ENCODE measurements around the gene ABHD1.

- TF ChIP-seq, protein P1, sequence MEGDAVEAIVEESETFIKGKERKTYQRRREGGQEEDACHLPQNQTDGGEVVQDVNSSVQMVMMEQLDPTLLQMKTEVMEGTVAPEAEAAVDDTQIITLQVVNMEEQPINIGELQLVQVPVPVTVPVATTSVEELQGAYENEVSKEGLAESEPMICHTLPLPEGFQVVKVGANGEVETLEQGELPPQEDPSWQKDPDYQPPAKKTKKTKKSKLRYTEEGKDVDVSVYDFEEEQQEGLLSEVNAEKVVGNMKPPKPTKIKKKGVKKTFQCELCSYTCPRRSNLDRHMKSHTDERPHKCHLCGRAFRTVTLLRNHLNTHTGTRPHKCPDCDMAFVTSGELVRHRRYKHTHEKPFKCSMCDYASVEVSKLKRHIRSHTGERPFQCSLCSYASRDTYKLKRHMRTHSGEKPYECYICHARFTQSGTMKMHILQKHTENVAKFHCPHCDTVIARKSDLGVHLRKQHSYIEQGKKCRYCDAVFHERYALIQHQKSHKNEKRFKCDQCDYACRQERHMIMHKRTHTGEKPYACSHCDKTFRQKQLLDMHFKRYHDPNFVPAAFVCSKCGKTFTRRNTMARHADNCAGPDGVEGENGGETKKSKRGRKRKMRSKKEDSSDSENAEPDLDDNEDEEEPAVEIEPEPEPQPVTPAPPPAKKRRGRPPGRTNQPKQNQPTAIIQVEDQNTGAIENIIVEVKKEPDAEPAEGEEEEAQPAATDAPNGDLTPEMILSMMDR (IDR thresholded peaks at IDR 0.05) = no peak
- no peak for TF ChIP-seq EP300 (IDR thresholded peaks at IDR 0.05; ENCODE audit: low read depth)
These were observed 26.3 kb upstream of the ABHD1 start for GRCh38 chr2:27097341-27097740.

Data from transverse colon (tissue), 3 donors.